ENCODE results near the gene KLHL33. TPM values are rescaled to one million over a fixed set of nuclear protein-coding genes. Genes with fewer than 3 reads are reported as not detected.

KLHL33 gene
- total RNA-seq, 6 experiments from 2014 or later = 0.06 to 0.19 (median 0.11) TPM; not detected in 1

DNA sequence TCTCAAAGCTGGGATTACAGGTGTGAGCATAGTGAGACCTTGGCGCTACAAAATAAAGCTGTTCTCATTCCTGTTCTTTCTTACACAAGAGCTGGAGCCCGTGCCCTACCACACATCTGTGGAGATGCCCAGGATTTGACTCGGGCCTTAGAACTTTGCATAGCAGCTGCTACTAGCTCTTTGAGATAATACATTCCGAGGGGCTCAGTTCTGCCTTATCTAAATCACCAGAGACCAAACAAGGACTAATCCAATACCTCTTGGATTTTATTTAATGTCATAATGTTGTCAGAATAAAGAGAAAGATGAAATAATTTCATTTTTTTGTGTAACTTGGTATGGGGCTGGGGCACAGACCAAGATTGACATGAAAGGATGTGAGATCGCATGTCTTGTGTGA is 40.8 kb upstream of the KLHL33 start:
- peaks cover 0 to 35% (median 9%) of the 10 kb centered on the region in 4 donors for H3K4me1 ChIP-seq
- ATAC-seq (no peak), DNase-seq (no peak)
- H3K27me3 ChIP-seq = no peaks in the 10 kb centered on the region
- H3K9me3 ChIP-seq = no peaks in the 10 kb centered on the region
- WGBS (ENCODE audit: insufficient coverage, low coverage, low lambda C conversion rate, missing lambda C conversion rate) = 55% methylated on average over 5 of the region's 5 CpGs
- TF ChIP-seq POLR2A (IDR thresholded peaks at IDR 0.05) = no peak
- TF ChIP-seq, protein P1, sequence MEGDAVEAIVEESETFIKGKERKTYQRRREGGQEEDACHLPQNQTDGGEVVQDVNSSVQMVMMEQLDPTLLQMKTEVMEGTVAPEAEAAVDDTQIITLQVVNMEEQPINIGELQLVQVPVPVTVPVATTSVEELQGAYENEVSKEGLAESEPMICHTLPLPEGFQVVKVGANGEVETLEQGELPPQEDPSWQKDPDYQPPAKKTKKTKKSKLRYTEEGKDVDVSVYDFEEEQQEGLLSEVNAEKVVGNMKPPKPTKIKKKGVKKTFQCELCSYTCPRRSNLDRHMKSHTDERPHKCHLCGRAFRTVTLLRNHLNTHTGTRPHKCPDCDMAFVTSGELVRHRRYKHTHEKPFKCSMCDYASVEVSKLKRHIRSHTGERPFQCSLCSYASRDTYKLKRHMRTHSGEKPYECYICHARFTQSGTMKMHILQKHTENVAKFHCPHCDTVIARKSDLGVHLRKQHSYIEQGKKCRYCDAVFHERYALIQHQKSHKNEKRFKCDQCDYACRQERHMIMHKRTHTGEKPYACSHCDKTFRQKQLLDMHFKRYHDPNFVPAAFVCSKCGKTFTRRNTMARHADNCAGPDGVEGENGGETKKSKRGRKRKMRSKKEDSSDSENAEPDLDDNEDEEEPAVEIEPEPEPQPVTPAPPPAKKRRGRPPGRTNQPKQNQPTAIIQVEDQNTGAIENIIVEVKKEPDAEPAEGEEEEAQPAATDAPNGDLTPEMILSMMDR (IDR thresholded peaks at IDR 0.05) = no peak
- H3K36me3 ChIP-seq = peaks cover 0 to 36% (median 15%) of the 10 kb centered on the region in 4 donors
- peak overlapping the region in 1 of 3 donors; percentile 20 for H3K27ac ChIP-seq
- intact Hi-C loops (cut with DNase I) = no loop called here
- H3K4me3 ChIP-seq = no peak overlapping the region

DNA sequence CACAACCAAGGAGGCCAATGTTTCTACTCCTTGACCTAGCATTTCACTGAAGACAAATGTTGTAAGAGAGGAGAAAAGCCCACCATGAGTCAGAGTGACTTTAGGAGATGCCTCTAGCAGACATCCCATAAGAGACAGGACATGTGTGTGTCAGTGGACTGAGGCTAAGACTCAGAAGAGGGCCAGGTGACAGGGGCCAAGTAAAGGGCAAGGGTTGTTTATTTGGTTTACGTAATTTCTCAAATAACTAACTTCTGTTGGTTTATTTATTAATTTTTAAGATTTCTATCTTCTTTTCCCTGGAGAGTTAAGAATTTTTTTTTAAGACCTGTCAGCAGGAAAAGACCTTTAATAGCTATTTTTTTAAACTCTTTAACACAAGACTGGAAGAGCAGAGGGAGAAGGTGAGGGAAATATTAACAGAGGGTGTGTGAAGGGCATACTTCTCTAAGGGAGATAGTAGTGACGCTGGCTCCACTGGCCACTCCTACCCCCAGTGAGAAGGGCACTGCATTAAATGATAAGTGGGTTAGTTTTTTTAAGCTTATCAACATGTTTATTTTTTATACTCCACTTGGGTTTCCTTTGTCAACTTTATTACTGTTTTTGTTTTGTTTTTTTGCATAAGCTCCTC is 36.7 kb upstream of the KLHL33 start:
- no peak for TF ChIP-seq POLR2A (IDR thresholded peaks at IDR 0.05)
- TF ChIP-seq, protein P1 (IDR thresholded peaks at IDR 0.05) = no peak
- WGBS (ENCODE audit: insufficient coverage, low coverage, low lambda C conversion rate, missing lambda C conversion rate) = 25% methylated on average over 2 of the region's 2 CpGs
- Histone ChIP-seq H3K27me3 (no peaks in the 10 kb centered on the region), H3K4me3 (peak overlapping the region in 2 of 3 donors; percentile 1 to 8), H3K27ac (peak overlapping the region; percentile 5 to 84 (median 66)), H3K9me3 (no peaks in the 10 kb centered on the region), H3K36me3 (peaks cover 0 to 36% (median 15%) of the 10 kb centered on the region in 4 donors), H3K4me1 (peaks cover 0 to 48% (median 9%) of the 10 kb centered on the region in 4 donors)
- peak; percentile 35 to 61 (median 48) for ATAC-seq
- peak in 2 of 3 donors; percentile 67 for DNase-seq
- intact Hi-C loops (cut with DNase I) = no loop called here

DNA sequence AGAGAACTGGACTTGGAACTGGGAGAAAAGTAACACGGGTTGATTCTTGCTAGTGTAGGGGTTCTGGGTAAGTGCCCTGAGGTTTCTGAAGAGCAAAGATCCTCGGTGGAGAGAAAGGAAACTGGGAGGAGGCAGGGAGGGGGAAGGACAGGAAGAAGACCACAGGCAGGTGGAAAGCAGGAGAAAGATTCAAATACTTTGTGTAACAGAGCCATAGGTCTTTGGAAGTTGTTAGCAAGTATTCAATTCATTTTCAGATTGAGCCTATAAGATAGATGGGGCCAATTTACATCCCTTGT is 34.6 kb upstream of the KLHL33 start:
- Histone ChIP-seq H3K9me3 (no peaks in the 10 kb centered on the region), H3K27ac (peak overlapping the region in 2 of 3 donors; percentile 82 to 90), H3K27me3 (no peaks in the 10 kb centered on the region), H3K4me1 (peaks cover 0 to 37% (median 8%) of the 10 kb centered on the region in 4 donors), H3K36me3 (peaks cover 0 to 20% (median 10%) of the 10 kb centered on the region in 4 donors), H3K4me3 (peak overlapping the region; percentile 76 to 93 (median 90))
- TF ChIP-seq, protein P1 (IDR thresholded peaks at IDR 0.05) = no peak
- no peak for TF ChIP-seq POLR2A (IDR thresholded peaks at IDR 0.05)
- intact Hi-C loops (cut with DNase I) = no loop called here
- WGBS (ENCODE audit: insufficient coverage, low coverage, low lambda C conversion rate, missing lambda C conversion rate) = 0% methylated on average over 2 of the region's 2 CpGs
- DNase-seq (no peak), ATAC-seq (no peak)

DNA sequence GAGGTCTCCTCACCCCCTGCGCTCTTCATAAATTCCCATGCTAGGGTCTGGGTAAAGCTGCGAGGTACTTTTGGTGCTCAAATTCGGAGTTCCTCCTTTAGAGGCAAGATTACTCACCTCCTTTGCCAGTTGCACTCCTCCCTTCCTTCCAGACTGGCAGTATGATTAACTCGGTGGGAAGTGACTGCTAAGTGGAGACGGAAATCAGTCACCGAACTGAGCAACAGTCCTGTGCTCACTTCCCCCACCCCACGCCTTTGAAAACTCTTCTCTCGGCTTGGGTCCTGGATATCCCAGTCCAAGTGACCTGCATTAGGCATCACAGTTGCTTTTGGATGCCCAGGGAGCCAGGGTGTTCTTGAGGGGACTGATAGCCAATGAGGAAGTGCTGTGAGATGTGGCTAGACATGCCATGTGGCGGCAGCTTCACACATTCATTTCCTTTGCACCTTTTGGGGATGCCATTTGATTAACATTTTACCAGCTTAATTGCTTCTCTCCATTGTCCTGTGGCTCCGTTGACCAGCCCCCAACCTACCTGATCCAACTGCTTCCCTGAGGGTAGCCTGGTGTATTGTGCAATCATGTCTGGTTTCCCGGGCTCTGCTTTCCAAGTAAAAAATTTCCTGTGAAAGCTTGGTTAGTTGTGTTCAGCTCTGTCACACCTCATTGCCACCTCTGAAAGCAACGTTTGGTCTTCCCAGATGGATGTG is 34.1 kb upstream of the KLHL33 start:
- WGBS (ENCODE audit: insufficient coverage, low coverage, low lambda C conversion rate, missing lambda C conversion rate) = 0% methylated on average over 11 of the region's 12 CpGs
- H3K27ac ChIP-seq = peak overlapping the region; percentile 78 to 90 (median 82)
- H3K36me3 ChIP-seq = peaks cover 0 to 15% (median 7%) of the 10 kb centered on the region in 4 donors
- peak; percentile 39 to 64 (median 50) for ATAC-seq
- intact Hi-C loops (cut with DNase I) = no loop called here
- H3K27me3 ChIP-seq = no peaks in the 10 kb centered on the region
- peak overlapping the region; percentile 76 to 93 (median 90) for H3K4me3 ChIP-seq
- TF ChIP-seq, protein P1 (IDR thresholded peaks at IDR 0.05) = no peak
- no peak for TF ChIP-seq POLR2A (IDR thresholded peaks at IDR 0.05)
- H3K9me3 ChIP-seq = no peaks in the 10 kb centered on the region
- peak; percentile 35 to 70 (median 59) for DNase-seq
- H3K4me1 ChIP-seq = peaks cover 0 to 37% (median 8%) of the 10 kb centered on the region in 4 donors
